ENCODE results near the gene CTTNBP2. TPM values are rescaled to one million over a fixed set of nuclear protein-coding genes. Genes with fewer than 3 reads are reported as not detected.

The CTTNBP2 gene
- total and polyA plus RNA-seq, 7 donors: 0.60 to 11.1 (median 4.9) TPM

- Histone ChIP-seq H3K36me3 (no peaks in the 10 kb centered on the region), H3K9me3 (no peaks in the 10 kb centered on the region), H3K4me3 (no peak overlapping the region), H3K4me1 (no peaks in the 10 kb centered on the region), H3K27me3 (no peaks in the 10 kb centered on the region), H3K27ac (no peak overlapping the region)
- 94 to 95% methylated on average over 1 of the region's 1 CpG for WGBS, 2 donors
- TF ChIP-seq EP300 (IDR thresholded peaks at IDR 0.05): no peak
- no peak for TF ChIP-seq POLR2AphosphoS5 (IDR thresholded peaks at IDR 0.05)
- TF ChIP-seq, protein P1, sequence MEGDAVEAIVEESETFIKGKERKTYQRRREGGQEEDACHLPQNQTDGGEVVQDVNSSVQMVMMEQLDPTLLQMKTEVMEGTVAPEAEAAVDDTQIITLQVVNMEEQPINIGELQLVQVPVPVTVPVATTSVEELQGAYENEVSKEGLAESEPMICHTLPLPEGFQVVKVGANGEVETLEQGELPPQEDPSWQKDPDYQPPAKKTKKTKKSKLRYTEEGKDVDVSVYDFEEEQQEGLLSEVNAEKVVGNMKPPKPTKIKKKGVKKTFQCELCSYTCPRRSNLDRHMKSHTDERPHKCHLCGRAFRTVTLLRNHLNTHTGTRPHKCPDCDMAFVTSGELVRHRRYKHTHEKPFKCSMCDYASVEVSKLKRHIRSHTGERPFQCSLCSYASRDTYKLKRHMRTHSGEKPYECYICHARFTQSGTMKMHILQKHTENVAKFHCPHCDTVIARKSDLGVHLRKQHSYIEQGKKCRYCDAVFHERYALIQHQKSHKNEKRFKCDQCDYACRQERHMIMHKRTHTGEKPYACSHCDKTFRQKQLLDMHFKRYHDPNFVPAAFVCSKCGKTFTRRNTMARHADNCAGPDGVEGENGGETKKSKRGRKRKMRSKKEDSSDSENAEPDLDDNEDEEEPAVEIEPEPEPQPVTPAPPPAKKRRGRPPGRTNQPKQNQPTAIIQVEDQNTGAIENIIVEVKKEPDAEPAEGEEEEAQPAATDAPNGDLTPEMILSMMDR (IDR thresholded peaks at IDR 0.05): no peak
- TF ChIP-seq POLR2A (IDR thresholded peaks at IDR 0.05): no peak
- intact Hi-C loops (cut with DNase I): no loop called here
- no peak for DNase-seq
Measured at GRCh38 chr7:117854186-117854585, 19.1 kb downstream of the CTTNBP2 start.

DNA sequence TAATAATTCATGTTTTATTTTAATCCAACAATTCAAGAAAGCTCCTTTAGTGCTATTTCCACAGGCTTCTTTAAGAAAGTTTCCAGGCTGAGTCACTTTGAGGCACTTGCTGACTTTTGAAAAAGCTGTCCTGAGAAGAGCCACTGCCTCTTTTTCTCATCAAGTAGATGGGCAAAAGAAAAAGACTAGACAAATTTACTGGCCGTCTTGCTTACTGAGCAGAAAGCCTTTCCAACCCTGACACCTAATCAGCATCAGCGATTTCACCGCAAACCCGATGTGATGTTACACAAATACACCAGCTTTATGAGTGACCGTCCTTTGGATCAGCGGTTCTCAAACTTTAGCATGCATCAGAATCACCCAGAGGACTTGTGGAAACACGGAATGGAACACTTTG, 24.3 kb downstream of the CTTNBP2 start:
- Histone ChIP-seq H3K27ac (no peak overlapping the region), H3K27me3 (no peaks in the 10 kb centered on the region), H3K9me3 (no peaks in the 10 kb centered on the region), H3K4me1 (no peaks in the 10 kb centered on the region), H3K36me3 (no peaks in the 10 kb centered on the region), H3K4me3 (no peak overlapping the region)
- 88 to 89% methylated on average over 7 of the region's 7 CpGs for WGBS, 2 donors
- intact Hi-C loops (cut with DNase I): no loop called here
- no peak for DNase-seq
- TF ChIP-seq POLR2AphosphoS5 (IDR thresholded peaks at IDR 0.05) (no peak), EP300 (IDR thresholded peaks at IDR 0.05) (no peak), POLR2A (IDR thresholded peaks at IDR 0.05) (no peak)
- TF ChIP-seq, protein P1 (IDR thresholded peaks at IDR 0.05): no peak

GRCh38 chr7:117844678-117845077, 28.6 kb downstream of the CTTNBP2 start:
- WGBS, 2 donors: 94 to 98% methylated on average over 2 of the region's 2 CpGs
- no peak for TF ChIP-seq POLR2AphosphoS5 (IDR thresholded peaks at IDR 0.05)
- TF ChIP-seq EP300 (IDR thresholded peaks at IDR 0.05): no peak
- TF ChIP-seq POLR2A (IDR thresholded peaks at IDR 0.05): no peak
- TF ChIP-seq, protein P1 (IDR thresholded peaks at IDR 0.05): no peak
- intact Hi-C loops (cut with DNase I): no loop called here
- no peaks in the 10 kb centered on the region for H3K27me3 ChIP-seq
- no peak overlapping the region for H3K4me3 ChIP-seq
- no peaks in the 10 kb centered on the region for H3K4me1 ChIP-seq
- no peak overlapping the region for H3K27ac ChIP-seq
- no peak for DNase-seq
- no peaks in the 10 kb centered on the region for H3K9me3 ChIP-seq
- H3K36me3 ChIP-seq: no peaks in the 10 kb centered on the region

GRCh38 chr7:117841611-117842010, 31.6 kb downstream of the CTTNBP2 start:
- Histone ChIP-seq H3K27ac (no peak overlapping the region), H3K4me1 (no peaks in the 10 kb centered on the region), H3K36me3 (no peaks in the 10 kb centered on the region), H3K4me3 (no peak overlapping the region), H3K9me3 (no peaks in the 10 kb centered on the region), H3K27me3 (no peaks in the 10 kb centered on the region)
- no peak for TF ChIP-seq POLR2AphosphoS5 (IDR thresholded peaks at IDR 0.05)
- TF ChIP-seq, protein P1 (IDR thresholded peaks at IDR 0.05): no peak
- no peak for TF ChIP-seq EP300 (IDR thresholded peaks at IDR 0.05)
- no peak for TF ChIP-seq POLR2A (IDR thresholded peaks at IDR 0.05)
- intact Hi-C loops (cut with DNase I): no loop called here
- WGBS, 2 donors: 85 to 93% methylated on average over 2 of the region's 2 CpGs
- no peak for DNase-seq

DNA sequence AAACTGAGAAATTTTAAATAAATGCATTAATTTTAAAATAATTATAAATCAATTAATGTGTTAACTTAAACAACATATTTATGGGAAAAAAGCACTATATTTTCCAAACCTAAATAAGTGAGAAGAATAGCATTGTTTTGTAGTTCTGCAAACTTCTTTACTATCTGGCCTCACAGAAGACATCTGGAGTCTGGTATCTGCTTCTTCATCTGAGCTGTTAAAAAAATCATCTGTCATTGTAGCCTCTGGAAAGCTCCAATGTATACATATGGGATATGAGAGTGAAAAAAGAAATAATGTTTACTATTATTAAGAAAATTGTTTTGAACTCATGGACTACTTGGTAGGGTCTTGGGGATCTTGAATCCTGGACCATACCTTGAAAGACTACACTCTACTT, 32.2 kb downstream of the CTTNBP2 start:
- Histone ChIP-seq H3K4me3 (no peak overlapping the region), H3K27ac (no peak overlapping the region), H3K36me3 (no peaks in the 10 kb centered on the region), H3K9me3 (no peaks in the 10 kb centered on the region), H3K27me3 (no peaks in the 10 kb centered on the region), H3K4me1 (no peaks in the 10 kb centered on the region)
- intact Hi-C loops (cut with DNase I): no loop called here
- no peak for DNase-seq
- TF ChIP-seq, protein P1 (IDR thresholded peaks at IDR 0.05): no peak
- TF ChIP-seq POLR2A (IDR thresholded peaks at IDR 0.05): no peak
- no peak for TF ChIP-seq EP300 (IDR thresholded peaks at IDR 0.05)
- no peak for TF ChIP-seq POLR2AphosphoS5 (IDR thresholded peaks at IDR 0.05)
